HEK293 (cell line): ENCODE measurements around the gene CAPN7.

Experiments
- CTCF ChIA-PET: fragments of 350-600 bp; formaldehyde crosslinking; extraction: SDS; loops from one replicate; lab custom pipeline; 2021; ENCODE audit warnings: antibody characterized with exemption; lab: Yijun Ruan, JAX
- POLR2A ChIA-PET: fragments of 300-600 bp; formaldehyde crosslinking; extraction: SDS; loops from one replicate; lab custom pipeline; 2020; ENCODE audit warnings: antibody characterized with exemption, inconsistent platforms; lab: Yijun Ruan, JAX
- H3K27ac ChIP-seq: fragments of 200-500 bp; sonication (Bioruptor generic); 2 replicates; pipeline ENCODE4 v1.5.1; 2014; ENCODE audit warnings: low read depth, low read length, control low read depth, inconsistent platforms; ENCODE audit errors: extremely low read depth
- H3K36me3 ChIP-seq, 2 experiments: fragments of 200-500 bp in 1 of 2; sonication (Bioruptor generic) in 1 of 2; 1 replicate in 1 of 2; 2 replicates in 1 of 2; pipeline ENCODE4 v1.5.1; 2014 to 2017; ENCODE audit warnings: inconsistent platforms in 2 of 2, low read length in 2 of 2; ENCODE audit not compliant: control insufficient read depth in 2 of 2, insufficient read depth in 1 of 2
- H3K4me1 ChIP-seq: fragments of 200-500 bp; sonication (Bioruptor generic); 2 replicates; pipeline ENCODE4 v1.5.1; 2014; ENCODE audit warnings: mild to moderate bottlenecking, low read length, inconsistent platforms; ENCODE audit not compliant: control insufficient read depth, insufficient read depth
- H3K4me3 ChIP-seq: 2 replicates; pipeline ENCODE4 v1.5.1; 2011; ENCODE audit warnings: low read depth, mild to moderate bottlenecking, control low read depth, low read length, moderate library complexity
- H3K9me3 ChIP-seq: fragments of 200-500 bp; sonication (Bioruptor generic); 2 replicates; pipeline ENCODE4 v1.5.1; 2014; ENCODE audit warnings: low read depth, low read length, inconsistent platforms; ENCODE audit not compliant: control insufficient read depth, insufficient read depth
- GLI4 ChIP-seq: fragments of 450-650 bp; formaldehyde crosslinking; IDR thresholded peaks from 2 replicates; pipeline ENCODE4 v1.5.1; 2016; ENCODE audit warnings: missing biosample characterization, missing genetic modification characterization
- KLF17 ChIP-seq: fragments of 450-650 bp; formaldehyde crosslinking; IDR thresholded peaks from 2 replicates; pipeline ENCODE4 v1.5.1; 2016; ENCODE audit warnings: missing biosample characterization, missing genetic modification characterization
- SCRT1 ChIP-seq: fragments of 450-650 bp; formaldehyde crosslinking; IDR thresholded peaks from 2 replicates; pipeline ENCODE4 v1.5.1; 2016; ENCODE audit warnings: missing biosample characterization, missing genetic modification characterization, borderline replicate concordance
- SP3 ChIP-seq: fragments of 450-650 bp; formaldehyde crosslinking; IDR thresholded peaks from 2 replicates; pipeline ENCODE4 v1.5.1; 2016; ENCODE audit warnings: missing biosample characterization, missing genetic modification characterization
- ZBTB11 ChIP-seq: fragments of 450-650 bp; formaldehyde crosslinking; conservative IDR thresholded peaks from 2 replicates; pipeline ENCODE4 v1.5.1; 2016; ENCODE audit warnings: low read depth, missing biosample characterization, missing genetic modification characterization
- ZBTB26 ChIP-seq: fragments of 450-650 bp; formaldehyde crosslinking; optimal IDR thresholded peaks from 2 replicates; pipeline ENCODE3; 2016; ENCODE audit warnings: missing biosample characterization, mild to moderate bottlenecking, missing genetic modification characterization
- ZBTB6 ChIP-seq: fragments of 450-650 bp; formaldehyde crosslinking; IDR thresholded peaks from 2 replicates; pipeline ENCODE4 v1.5.1; 2017; ENCODE audit warnings: missing biosample characterization, missing genetic modification characterization
- ZFP69B ChIP-seq: fragments of 450-650 bp; formaldehyde crosslinking; IDR thresholded peaks from 2 replicates; pipeline ENCODE4 v1.5.1; 2016; ENCODE audit warnings: missing biosample characterization, missing genetic modification characterization
- ZNF10 ChIP-seq: fragments of 450-650 bp; formaldehyde crosslinking; IDR thresholded peaks from 2 replicates; pipeline ENCODE4 v1.5.1; 2017; ENCODE audit warnings: missing biosample characterization, missing genetic modification characterization
- ZNF114 ChIP-seq: fragments of 450-650 bp; formaldehyde crosslinking; IDR thresholded peaks from 2 replicates; pipeline ENCODE4 v1.5.0; 2017; ENCODE audit warnings: missing biosample characterization, missing genetic modification characterization
- ZNF223 ChIP-seq: fragments of 450-650 bp; formaldehyde crosslinking; IDR thresholded peaks from 2 replicates; pipeline ENCODE4 v1.5.1; 2016; ENCODE audit warnings: missing biosample characterization, missing genetic modification characterization
- ZNF292 ChIP-seq: fragments of 450-650 bp; formaldehyde crosslinking; IDR thresholded peaks from 2 replicates; pipeline ENCODE4 v1.5.1; 2016; ENCODE audit warnings: low read depth, missing biosample characterization, missing genetic modification characterization, borderline replicate concordance
- ZNF416 ChIP-seq: fragments of 450-650 bp; formaldehyde crosslinking; IDR thresholded peaks from 2 replicates; pipeline ENCODE4 v1.5.1; 2016; ENCODE audit warnings: missing biosample characterization, missing genetic modification characterization
- ZNF433 ChIP-seq: fragments of 450-650 bp; formaldehyde crosslinking; IDR thresholded peaks from 2 replicates; pipeline ENCODE4 v1.5.1; 2016; ENCODE audit warnings: missing biosample characterization, missing genetic modification characterization, low read depth
- ZNF488 ChIP-seq: fragments of 450-650 bp; formaldehyde crosslinking; IDR thresholded peaks from 2 replicates; pipeline ENCODE4 v1.5.1; 2016; ENCODE audit warnings: missing biosample characterization, missing genetic modification characterization
- ZNF514 ChIP-seq: fragments of 450-650 bp; formaldehyde crosslinking; IDR thresholded peaks from 2 replicates; pipeline ENCODE4 v1.5.1; 2016; ENCODE audit warnings: missing biosample characterization, missing genetic modification characterization
- ZNF529 ChIP-seq: fragments of 450-650 bp; formaldehyde crosslinking; IDR thresholded peaks from 2 replicates; pipeline ENCODE4 v1.5.1; 2017; ENCODE audit warnings: missing genetic modification characterization, missing biosample characterization; ENCODE audit not compliant: insufficient replicate concordance
- ZNF555 ChIP-seq: fragments of 450-650 bp; formaldehyde crosslinking; conservative IDR thresholded peaks from 2 replicates; pipeline ENCODE4 v1.5.1; 2017; ENCODE audit warnings: missing biosample characterization, mild to moderate bottlenecking, missing genetic modification characterization, inconsistent platforms
- ZNF561 ChIP-seq: fragments of 450-650 bp; IDR thresholded peaks from 2 replicates; pipeline ENCODE4 v1.5.1; 2018; ENCODE audit warnings: missing biosample characterization, missing genetic modification characterization, borderline replicate concordance
- ZNF580 ChIP-seq: fragments of 450-650 bp; formaldehyde crosslinking; IDR thresholded peaks from 2 replicates; pipeline ENCODE4 v1.5.1; 2016; ENCODE audit warnings: missing biosample characterization, missing genetic modification characterization
- ZNF623 ChIP-seq: fragments of 450-650 bp; formaldehyde crosslinking; IDR thresholded peaks from 2 replicates; pipeline ENCODE4 v1.5.1; 2016; ENCODE audit warnings: missing biosample characterization, missing genetic modification characterization
- ZNF707 ChIP-seq: fragments of 450-650 bp; formaldehyde crosslinking; IDR thresholded peaks from 2 replicates; pipeline ENCODE4 v1.5.1; 2016; ENCODE audit warnings: missing biosample characterization, missing genetic modification characterization
- ZNF830 ChIP-seq: fragments of 450-650 bp; IDR thresholded peaks from 2 replicates; pipeline ENCODE4 v1.5.0; 2018; ENCODE audit warnings: missing biosample characterization, missing genetic modification characterization, low read depth, mild to moderate bottlenecking, moderate library complexity

CAPN7 gene

GRCh38 chr3:15228147-15228546 lies 22.1 kb downstream of the CAPN7 start:
- ChIA-PET CTCF (no interaction called here), POLR2A (no interaction called here)
- Histone ChIP-seq H3K9me3 (no peaks in the 10 kb centered on the region), H3K4me3 (no peak overlapping the region), H3K36me3 (peaks cover 66 to 80% of the 10 kb centered on the region in 2 experiments), H3K4me1 (no peaks in the 10 kb centered on the region), H3K27ac (no peak overlapping the region)
- TF ChIP-seq ZNF830 (tag by site-specific recombination) (no peak), ZNF433 (no peak), ZNF555 (tag by site-specific recombination) (no peak), ZNF623 (tag by site-specific recombination) (no peak)

- H3K9me3 ChIP-seq, result no peaks in the 10 kb centered on the region
- no peak for TF ChIP-seq GLI4 (tag by site-specific recombination)
- TF ChIP-seq ZNF10 (tag by site-specific recombination), result no peak
- TF ChIP-seq ZBTB26 (tag by site-specific recombination), result no peak
- TF ChIP-seq ZBTB6 (tag by site-specific recombination), result no peak
- no peak for TF ChIP-seq KLF17 (tag by site-specific recombination)
- no peak for TF ChIP-seq ZNF561 (tag by site-specific recombination)
- TF ChIP-seq SCRT1, result no peak
- TF ChIP-seq ZNF292 (tag by site-specific recombination), result no peak
- TF ChIP-seq ZFP69B (tag by site-specific recombination), result no peak
- TF ChIP-seq ZNF529 (tag by site-specific recombination), result no peak
- no peak for TF ChIP-seq ZNF223
- no peak for TF ChIP-seq ZNF488 (tag by site-specific recombination)
- no peak for TF ChIP-seq SP3
- no peak for TF ChIP-seq ZNF580
- no peak for TF ChIP-seq ZNF114
- ChIA-PET CTCF (no interaction called here), POLR2A (no interaction called here)
- H3K4me1 ChIP-seq, result no peaks in the 10 kb centered on the region
- no peak overlapping the region for H3K4me3 ChIP-seq
- H3K36me3 ChIP-seq, result peaks cover 63 to 79% of the 10 kb centered on the region in 2 experiments
- no peak overlapping the region for H3K27ac ChIP-seq
Measured at GRCh38 chr3:15229262-15229661, 23.2 kb downstream of the CAPN7 start.

GRCh38 chr3:15241341-15241740 lies 35.3 kb downstream of the CAPN7 start:
- ChIA-PET POLR2A (no interaction called here), CTCF (interaction anchor here (0.6 to 2.5 kb wide), 7 partner anchors 19 to 813 kb away, joined by 3 to 12 read pairs (median 4); no protein-coding TSS in a partner anchor)
- Histone ChIP-seq H3K36me3 (peaks cover 79 to 84% of the 10 kb centered on the region in 2 experiments), H3K4me1 (no peaks in the 10 kb centered on the region), H3K9me3 (no peaks in the 10 kb centered on the region), H3K4me3 (no peak overlapping the region), H3K27ac (no peak overlapping the region)
- TF ChIP-seq ZNF416 (tag by site-specific recombination) (no peak), ZNF707 (tag by site-specific recombination) (no peak), ZNF514 (tag by site-specific recombination) (no peak), ZBTB11 (tag by site-specific recombination) (no peak)
